GM03348 (cell line): ENCODE results near the gene HOXB2.

Experiments used
- DNase-seq: peaks from one replicate; pipeline ENCODE4 v3.0.0; 2012; ENCODE audit warnings: low spot score

HOXB2 gene

GRCh38 chr17:48565925-48566710, 21.2 kb upstream of the HOXB2 start:
- no peak for DNase-seq

GRCh38 chr17:48565022-48565554, 20.2 kb upstream of the HOXB2 start:
- no peak for DNase-seq

GRCh38 chr17:48564188-48565021, 19.5 kb upstream of the HOXB2 start:
- DNase-seq, result peak; percentile 56

GRCh38 chr17:48563867-48564187, 18.9 kb upstream of the HOXB2 start:
- DNase-seq, result no peak

GRCh38 chr17:48563385-48563838, 18.5 kb upstream of the HOXB2 start:
- DNase-seq, result no peak

GRCh38 chr17:48562934-48563333, 18.0 kb upstream of the HOXB2 start:
- no peak for DNase-seq

- no peak for DNase-seq
Measured at GRCh38 chr17:48561884-48562810, 17.2 kb upstream of the HOXB2 start.

GRCh38 chr17:48559840-48560817, 15.2 kb upstream of the HOXB2 start:
- DNase-seq, result no peak

GRCh38 chr17:48559122-48559839, 14.4 kb upstream of the HOXB2 start:
- no peak for DNase-seq

- no peak for DNase-seq
Measured at GRCh38 chr17:48558831-48559121, 13.9 kb upstream of the HOXB2 start.

GRCh38 chr17:48558057-48558830, 13.3 kb upstream of the HOXB2 start:
- DNase-seq, result no peak

GRCh38 chr17:48556576-48557401, 11.9 kb upstream of the HOXB2 start:
- no peak for DNase-seq

- DNase-seq, result no peak
Measured at GRCh38 chr17:48556229-48556575, 11.3 kb upstream of the HOXB2 start.

- peak; percentile 69 for DNase-seq
Measured at GRCh38 chr17:48555258-48556228, 10.6 kb upstream of the HOXB2 start.

GRCh38 chr17:48554412-48555257, 9.7 kb upstream of the HOXB2 start:
- no peak for DNase-seq

GRCh38 chr17:48553826-48554225, 8.9 kb upstream of the HOXB2 start:
- no peak for DNase-seq

GRCh38 chr17:48553190-48553547, 8.3 kb upstream of the HOXB2 start:
- DNase-seq, result no peak
